Measurements from ENCODE around the gene SPAG9.

Gene SPAG9

GRCh38 chr17:50989149-50989548, 131.5 kb downstream of the SPAG9 start:
- no peak for DNase-seq (ENCODE audit: low read depth, low spot score)

- DNase-seq (ENCODE audit: low read depth, low spot score): no peak
These were observed 132.2 kb downstream of the SPAG9 start for GRCh38 chr17:50988427-50988826.

- DNase-seq (ENCODE audit: low read depth, low spot score): no peak
These were observed 133.5 kb downstream of the SPAG9 start for GRCh38 chr17:50986989-50987660.

- no peak for DNase-seq (ENCODE audit: low read depth, low spot score)
These were observed 139.4 kb downstream of the SPAG9 start for GRCh38 chr17:50981279-50981678.

GRCh38 chr17:50979524-50979927, 141.1 kb downstream of the SPAG9 start:
- DNase-seq (ENCODE audit: low read depth, low spot score): no peak

- DNase-seq (ENCODE audit: low read depth, low spot score): no peak
These were observed 143.0 kb downstream of the SPAG9 start for GRCh38 chr17:50977487-50978159.

- DNase-seq (ENCODE audit: low read depth, low spot score): no peak
These were observed 143.7 kb downstream of the SPAG9 start for GRCh38 chr17:50976951-50977472.

- DNase-seq (ENCODE audit: low read depth, low spot score): no peak
These were observed 146.8 kb downstream of the SPAG9 start for GRCh38 chr17:50973557-50974494.

- DNase-seq (ENCODE audit: low read depth, low spot score): no peak
These were observed 148.1 kb downstream of the SPAG9 start for GRCh38 chr17:50972577-50972976.

GRCh38 chr17:50967795-50968194, 152.9 kb downstream of the SPAG9 start:
- no peak for DNase-seq (ENCODE audit: low read depth, low spot score)

GRCh38 chr17:50966163-50966666, 154.5 kb downstream of the SPAG9 start:
- no peak for DNase-seq (ENCODE audit: low read depth, low spot score)

GRCh38 chr17:50963139-50963538, 157.5 kb downstream of the SPAG9 start:
- no peak for DNase-seq (ENCODE audit: low read depth, low spot score)

GRCh38 chr17:50961282-50962220, 159.1 kb downstream of the SPAG9 start:
- DNase-seq (ENCODE audit: low read depth, low spot score): no peak

- no peak for DNase-seq (ENCODE audit: low read depth, low spot score)
These were observed 161.3 kb downstream of the SPAG9 start for GRCh38 chr17:50959341-50959740.

- no peak for DNase-seq (ENCODE audit: low read depth, low spot score)
These were observed 162.8 kb downstream of the SPAG9 start for GRCh38 chr17:50957600-50958575.

- peak; percentile 22 for DNase-seq (ENCODE audit: low read depth, low spot score)
These were observed 163.7 kb downstream of the SPAG9 start for GRCh38 chr17:50956750-50957523.

GRCh38 chr17:50956409-50956749, 164.3 kb downstream of the SPAG9 start:
- no peak for DNase-seq (ENCODE audit: low read depth, low spot score)

- DNase-seq (ENCODE audit: low read depth, low spot score): no peak
These were observed 165.0 kb downstream of the SPAG9 start for GRCh38 chr17:50955667-50956120.

- DNase-seq (ENCODE audit: low read depth, low spot score): no peak
These were observed 165.5 kb downstream of the SPAG9 start for GRCh38 chr17:50955160-50955559.
